Smooth muscle cell of the brain vasculature (primary cell): ENCODE data around the gene PDZD7.
A peak's percentile ranks its signal among the peaks of the same experiment; 100 is the strongest.

Source experiments
- DNase-seq: peaks from one replicate; pipeline ENCODE4 v3.0.0-alpha.2; 2012; ENCODE audit warnings: low read depth, low spot score

PDZD7 gene

GRCh38 chr10:101018600-101019439, 12.1 kb downstream of the PDZD7 start:
- DNase-seq, result peak; percentile 84

- DNase-seq, result no peak
Measured at GRCh38 chr10:101018118-101018599, 12.8 kb downstream of the PDZD7 start.

GRCh38 chr10:101016814-101017213, 14.1 kb downstream of the PDZD7 start:
- no peak for DNase-seq

GRCh38 chr10:101015582-101015973, 15.4 kb downstream of the PDZD7 start:
- DNase-seq, result no peak

GRCh38 chr10:101014966-101015581, 15.9 kb downstream of the PDZD7 start:
- DNase-seq, result no peak

GRCh38 chr10:101014230-101014884, 16.6 kb downstream of the PDZD7 start:
- no peak for DNase-seq

- DNase-seq, result no peak
Measured at GRCh38 chr10:101013365-101013825, 17.5 kb downstream of the PDZD7 start.

- peak; percentile 80 for DNase-seq
Measured at GRCh38 chr10:101012525-101013364, 18.2 kb downstream of the PDZD7 start.

GRCh38 chr10:101011517-101012423, 19.2 kb downstream of the PDZD7 start:
- no peak for DNase-seq

GRCh38 chr10:101010329-101010728, 20.6 kb downstream of the PDZD7 start:
- DNase-seq, result no peak

GRCh38 chr10:101008823-101009423, 22.0 kb downstream of the PDZD7 start:
- DNase-seq, result no peak

GRCh38 chr10:101007915-101008822, 22.8 kb downstream of the PDZD7 start:
- DNase-seq, result no peak

GRCh38 chr10:101007099-101007711, 23.7 kb downstream of the PDZD7 start:
- no peak for DNase-seq

GRCh38 chr10:101006593-101007098, 24.3 kb downstream of the PDZD7 start:
- no peak for DNase-seq

GRCh38 chr10:101005869-101006567, 24.9 kb downstream of the PDZD7 start:
- DNase-seq, result no peak

GRCh38 chr10:101005361-101005760, 25.6 kb downstream of the PDZD7 start:
- DNase-seq, result no peak

GRCh38 chr10:101003639-101004206, 27.2 kb downstream of the PDZD7 start:
- no peak for DNase-seq
